Nasal cavity respiratory epithelium epithelial cell of viscerocranial mucosa (primary cell): ENCODE results near the gene SMIM23. TPM values are rescaled to one million over a fixed set of nuclear protein-coding genes. Genes with fewer than 3 reads are reported as not detected.

Experiments
- total RNA-seq: library from RNA; depleted of rRNA; stranded (reverse); fragments of >200 nt; gene quantifications from 2 replicates; pipeline ENCODE4 v1.2.3, GENCODE V29; 2014

SMIM23 gene
- total RNA-seq = not detected in 2 replicates

GRCh38 chr5:171785517-171785916 is at the start of gene SMIM23:
TSS of gene SMIM23 (plus strand) at chr5:171785817. CDS start at chr5:171785872, 55 bp downstream.

Other genes starting within 250 kb of the SMIM23 start
- gene FBXW11, start 220.8 kb downstream of the SMIM23 start, total RNA-seq = 83.4 and 97.0 TPM in 2 replicates